ENCODE results near the gene GPR17.

GPR17 gene

DNA sequence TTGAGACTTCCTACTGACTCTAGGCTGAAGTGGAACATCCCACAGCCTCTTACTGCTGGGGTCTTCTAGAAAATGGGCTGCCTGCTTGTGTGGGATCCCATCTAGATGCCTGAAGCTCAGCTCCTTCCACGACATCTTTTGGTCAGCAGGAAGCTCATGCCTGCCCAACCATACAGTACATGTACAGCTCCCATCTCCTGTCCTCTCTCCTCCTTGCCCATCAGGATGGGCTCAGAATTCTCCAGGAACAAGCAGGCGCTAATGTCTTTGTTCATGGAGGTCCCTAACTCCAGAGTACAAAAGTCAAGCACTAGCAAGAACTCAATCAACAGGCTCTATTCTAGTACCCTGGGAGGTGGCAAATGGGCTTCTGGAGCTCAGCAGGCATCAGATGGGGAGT lies 31.7 kb upstream of the GPR17 start:
- DNase-seq (ENCODE audit: low read depth in 2 of 3, low spot score in 1 of 3), result no peak

DNA sequence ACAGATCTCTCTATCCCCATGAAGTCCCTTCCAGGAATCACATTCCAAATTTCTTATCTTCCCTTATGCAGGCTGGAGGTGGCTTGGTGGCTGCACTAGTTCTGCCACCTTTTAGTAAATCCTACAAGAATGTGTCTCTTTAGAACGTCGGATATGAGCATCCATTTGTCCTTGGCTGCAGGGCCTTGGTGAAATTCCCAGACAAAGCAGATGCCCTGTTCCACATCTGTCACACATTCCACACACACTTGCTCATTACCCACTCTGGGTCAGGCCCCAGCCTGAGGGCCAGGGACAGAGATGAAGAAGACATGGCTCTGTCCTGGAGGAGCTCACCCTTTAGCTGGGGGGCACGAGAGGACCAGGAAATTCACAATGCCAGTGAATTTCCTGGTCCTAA lies 31.2 kb upstream of the GPR17 start:
- no peak for DNase-seq (ENCODE audit: low read depth in 2 of 3, low spot score in 1 of 3)

DNA sequence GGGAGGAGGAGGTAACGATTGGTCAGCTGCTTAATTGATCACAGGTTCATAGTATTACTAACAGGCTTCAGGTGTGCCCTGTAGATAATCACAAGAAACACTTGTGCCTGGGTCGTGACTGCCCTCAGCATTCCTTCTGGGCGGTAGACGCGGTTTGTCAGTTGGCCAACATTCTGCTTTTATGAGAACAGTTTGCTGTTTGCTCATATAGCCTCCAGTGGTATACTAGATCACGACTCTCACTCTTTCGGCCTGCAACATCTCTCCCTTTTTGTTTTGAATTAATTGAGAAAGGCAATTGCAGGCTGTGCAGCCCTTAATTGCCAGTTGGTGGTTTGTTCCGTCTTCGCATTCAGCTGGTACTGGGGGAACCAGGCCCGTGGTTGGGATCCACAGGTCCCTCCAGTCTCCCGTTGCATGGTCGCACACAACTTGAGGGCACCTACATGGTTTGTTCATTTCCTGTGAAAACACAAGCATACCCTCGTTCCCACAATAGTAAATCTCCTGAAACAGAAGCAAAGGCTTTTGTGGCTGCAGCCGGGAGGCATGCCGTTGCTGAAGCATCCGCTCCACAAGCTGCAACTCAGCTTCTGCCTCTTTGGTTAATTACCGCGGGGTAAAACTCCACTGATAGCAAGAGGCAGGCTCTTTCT lies 30.3 kb upstream of the GPR17 start:
- no peak for DNase-seq (ENCODE audit: low read depth in 2 of 3, low spot score in 1 of 3)

DNA sequence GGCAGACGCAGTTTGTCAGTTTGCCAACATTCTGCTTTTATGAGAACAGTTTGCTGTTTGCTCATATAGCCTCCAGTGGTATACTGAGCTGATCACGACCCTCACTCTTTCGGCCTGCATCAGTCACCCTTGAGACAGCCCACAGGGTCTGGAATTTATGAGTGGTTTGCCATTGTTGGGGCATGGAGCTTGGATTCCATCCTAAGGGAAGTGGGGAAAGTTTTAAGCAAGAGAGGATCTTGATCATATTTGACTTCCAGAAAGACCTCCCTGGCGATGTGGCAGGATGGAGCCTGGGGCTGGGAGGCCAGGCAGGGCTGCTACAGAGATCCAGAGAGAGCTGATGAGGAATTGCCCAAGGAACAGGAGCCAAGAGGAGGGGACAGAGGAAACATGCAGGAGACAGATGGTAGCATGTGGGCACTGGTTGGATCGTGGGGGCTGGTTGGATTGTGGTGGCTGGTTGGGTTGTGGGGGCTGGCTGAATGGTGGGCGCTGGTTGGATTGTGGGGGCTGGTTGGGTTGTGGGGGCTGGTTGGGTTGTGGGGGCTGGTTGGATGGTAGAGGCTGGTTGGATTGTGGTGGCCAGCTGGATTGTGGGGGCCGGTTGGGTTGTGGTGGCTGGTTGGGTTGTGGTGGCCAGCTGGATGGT lies 27.3 kb upstream of the GPR17 start:
- no peak for DNase-seq (ENCODE audit: low read depth in 2 of 3, low spot score in 1 of 3)

DNA sequence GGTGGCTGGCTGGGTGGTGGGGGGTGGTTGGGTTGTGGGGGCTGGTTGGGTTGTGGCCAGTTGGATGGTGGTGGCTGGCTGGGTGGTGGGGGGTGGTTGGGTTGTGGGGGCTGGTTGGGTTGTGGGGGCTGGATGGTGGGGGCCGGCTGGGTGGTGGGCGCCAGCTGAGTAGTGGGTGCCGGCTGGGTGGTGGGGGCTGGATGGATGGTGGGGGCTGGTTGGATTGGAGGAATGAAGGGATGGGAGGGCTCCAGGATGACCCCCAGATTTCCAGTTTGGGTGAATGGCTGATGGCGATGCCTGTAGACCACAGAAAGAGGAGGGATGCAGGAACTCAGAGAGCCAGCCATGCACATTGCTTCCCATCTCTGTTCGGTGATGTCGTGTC lies 26.8 kb upstream of the GPR17 start:
- DNase-seq (ENCODE audit: low read depth in 2 of 3, low spot score in 1 of 3), result no peak

DNA sequence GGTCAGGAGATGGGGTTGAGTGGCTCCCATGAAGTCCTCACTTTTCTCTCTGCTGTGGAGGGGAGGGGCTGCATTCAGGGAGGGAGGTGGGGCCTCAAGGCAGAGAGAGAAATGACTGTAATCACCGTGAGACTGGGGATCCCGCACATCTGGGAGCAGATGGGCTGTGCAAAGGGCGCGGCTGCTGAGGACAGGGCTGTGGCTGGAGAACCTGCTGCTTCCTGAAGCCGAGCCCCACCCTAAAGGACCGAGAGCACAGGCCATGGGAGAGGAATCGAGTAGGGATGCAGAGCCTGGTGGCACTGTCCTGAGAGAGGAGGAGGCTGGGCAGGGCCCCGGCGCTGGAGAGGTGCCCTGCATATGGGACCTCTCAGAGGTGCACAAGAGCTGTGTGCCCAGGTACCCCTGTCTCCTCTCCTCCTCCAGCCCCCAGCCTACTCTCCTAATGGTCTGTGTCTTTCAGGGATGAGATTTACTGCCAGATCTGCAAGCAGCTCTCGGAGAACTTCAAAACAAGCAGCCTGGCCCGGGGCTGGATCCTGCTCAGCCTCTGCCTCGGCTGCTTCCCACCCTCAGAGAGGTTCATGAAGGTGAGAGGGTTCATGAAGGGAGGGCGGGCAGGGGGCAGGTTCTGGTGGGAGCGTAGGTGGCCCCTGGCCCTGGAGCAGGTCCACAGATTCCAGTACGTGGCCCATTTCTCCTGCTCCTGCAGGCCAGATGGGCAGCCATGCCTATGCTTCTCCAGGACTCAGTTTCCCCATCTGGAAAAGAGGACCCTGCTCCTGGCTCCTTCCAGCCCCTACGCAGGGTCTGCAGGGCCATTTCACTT lies 25.9 kb upstream of the GPR17 start:
- no peak for DNase-seq (ENCODE audit: low read depth in 2 of 3, low spot score in 1 of 3)

DNA sequence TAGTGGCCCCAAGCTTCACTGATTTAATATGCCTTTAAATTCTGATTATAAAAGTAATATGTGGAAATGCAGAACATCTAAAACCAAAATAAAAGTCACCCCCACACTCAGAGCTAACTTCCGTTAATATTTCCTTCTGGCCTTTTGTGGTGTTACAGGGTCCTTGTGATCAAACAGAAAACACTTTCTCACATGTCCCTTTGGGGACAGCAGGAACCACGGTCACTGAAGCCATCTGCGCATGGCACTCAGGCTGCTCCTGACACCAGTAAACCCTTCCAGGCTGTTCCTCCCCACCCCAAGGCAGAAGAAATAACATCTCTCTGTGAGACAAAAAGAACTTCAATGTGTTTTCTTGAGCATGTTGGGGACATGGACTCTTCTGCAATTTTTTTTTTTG lies 25.1 kb upstream of the GPR17 start:
- DNase-seq (ENCODE audit: low read depth in 2 of 3, low spot score in 1 of 3), result no peak

DNA sequence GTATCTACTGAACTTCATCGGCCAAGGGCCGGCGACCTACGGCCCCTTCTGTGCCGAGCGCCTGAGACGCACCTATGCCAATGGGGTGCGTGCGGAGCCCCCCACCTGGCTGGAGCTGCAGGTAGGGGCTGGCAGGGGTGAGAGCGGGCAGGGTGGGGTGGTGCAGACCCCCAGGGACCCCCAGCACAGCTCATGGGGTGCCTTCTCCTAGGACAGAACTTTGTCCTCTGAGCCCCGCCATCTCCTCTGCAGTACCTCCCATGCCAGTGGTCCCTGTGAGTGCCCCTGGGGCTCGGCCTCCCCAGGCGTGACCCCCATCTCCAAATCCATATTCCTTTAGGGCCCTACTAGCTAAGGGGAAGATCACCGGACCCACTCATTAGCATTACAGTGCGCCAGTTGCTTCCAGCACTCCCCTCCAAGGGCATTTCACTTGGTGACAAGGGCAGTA lies 23.9 kb upstream of the GPR17 start:
- no peak for DNase-seq (ENCODE audit: low read depth in 2 of 3, low spot score in 1 of 3)

DNA sequence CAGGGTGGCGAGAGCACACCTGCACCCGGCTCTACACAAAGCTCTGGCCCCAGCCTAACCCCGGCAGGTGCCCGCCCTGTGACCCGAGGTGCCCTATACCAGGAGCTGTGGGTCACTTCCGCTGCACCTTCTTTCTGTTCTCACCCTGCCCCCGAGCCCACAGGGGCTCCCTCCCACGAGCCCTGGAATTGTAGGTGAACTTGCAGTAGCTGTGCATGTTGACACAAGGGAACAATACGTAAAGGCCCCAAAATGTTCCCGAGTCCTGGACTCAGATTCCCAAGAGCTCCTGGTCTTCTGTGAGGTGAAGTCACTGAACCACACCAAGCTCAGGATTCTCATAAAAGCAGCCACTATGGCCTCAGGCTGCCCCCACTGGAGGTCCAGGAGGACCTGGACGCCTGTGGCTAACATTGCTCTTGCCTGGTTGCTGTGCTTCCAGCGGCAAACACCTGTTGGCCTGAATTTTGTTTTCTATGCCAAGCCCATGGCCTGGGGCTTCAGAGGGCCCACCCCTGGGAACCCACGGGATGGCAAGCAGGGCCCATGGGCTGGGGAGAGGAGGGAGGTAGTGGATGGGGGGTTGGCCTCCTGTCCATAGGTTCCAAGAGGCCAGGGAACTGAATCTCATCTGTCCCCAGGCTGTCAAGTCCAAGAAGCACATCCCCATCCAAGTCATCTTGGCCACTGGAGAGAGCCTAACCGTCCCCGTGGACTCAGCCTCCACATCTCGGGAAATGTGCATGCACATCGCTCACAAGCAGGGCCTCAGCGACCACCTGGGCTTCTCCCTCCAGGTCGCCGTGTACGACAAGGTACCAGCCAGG lies 23.2 kb upstream of the GPR17 start:
- no peak for DNase-seq (ENCODE audit: low read depth in 2 of 3, low spot score in 1 of 3)

DNA sequence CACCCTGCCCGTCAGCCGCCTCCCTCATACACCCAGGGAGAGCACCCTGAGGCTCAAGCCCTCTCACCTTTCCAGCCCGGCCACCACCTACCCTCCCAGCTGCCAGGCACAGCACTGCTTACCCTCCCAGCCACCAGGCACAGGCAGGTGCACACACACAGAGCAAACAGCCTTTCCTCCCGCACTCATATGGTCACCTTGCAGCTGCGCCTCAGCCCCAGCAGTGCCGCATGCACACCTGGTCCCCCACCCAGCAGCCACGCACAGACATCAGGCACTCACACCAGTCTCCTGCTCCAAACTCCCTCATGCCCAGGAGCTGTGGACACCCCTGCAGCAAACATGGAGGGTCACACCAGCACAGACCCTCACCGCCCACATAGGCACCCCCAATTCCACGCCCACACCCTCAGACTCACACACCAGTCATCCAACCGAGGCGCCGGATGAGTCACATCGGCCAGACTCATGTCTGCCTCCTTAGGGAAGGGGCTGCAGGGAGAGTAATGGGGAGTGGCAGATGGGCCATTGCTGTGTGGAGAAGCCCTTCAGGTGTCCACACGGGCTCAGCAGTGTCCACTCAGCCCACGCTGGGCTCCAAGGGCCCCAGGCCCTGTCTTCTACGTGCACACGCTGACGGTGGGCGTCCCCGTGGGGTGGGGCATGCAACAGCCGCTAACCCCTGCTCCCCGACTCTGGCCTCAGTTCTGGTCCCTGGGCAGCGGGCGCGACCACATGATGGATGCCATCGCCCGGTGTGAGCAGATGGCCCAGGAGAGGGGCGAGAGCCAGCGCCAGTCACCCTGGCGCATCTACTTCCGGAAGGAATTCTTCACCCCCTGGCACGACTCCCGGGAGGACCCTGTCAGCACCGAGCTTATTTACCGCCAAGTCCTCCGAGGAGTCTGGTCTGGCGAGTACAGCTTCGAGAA lies 22.3 kb upstream of the GPR17 start:
- DNase-seq (ENCODE audit: low read depth in 2 of 3, low spot score in 1 of 3), result no peak

DNA sequence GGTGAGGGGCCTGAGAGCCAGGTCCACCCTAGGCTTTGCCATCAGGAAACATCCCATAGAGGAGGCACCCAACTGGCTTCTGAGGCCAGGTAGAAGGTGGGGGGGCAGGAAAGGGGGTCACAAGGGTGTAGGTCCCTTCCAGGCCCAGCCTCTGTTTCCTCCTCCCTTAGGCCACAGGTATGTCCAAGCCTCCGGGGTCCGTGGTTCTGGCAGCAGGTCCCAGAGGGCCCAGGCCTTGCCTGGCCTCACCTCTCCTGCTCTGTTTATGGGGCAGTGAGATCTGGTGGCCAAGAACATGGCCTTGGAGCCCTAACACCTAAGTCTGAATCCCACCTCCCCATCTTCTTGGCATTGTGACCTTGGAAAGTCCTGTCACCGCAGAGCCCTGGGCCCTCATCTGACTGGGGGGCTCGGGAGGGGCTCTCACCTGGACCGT lies 21.6 kb upstream of the GPR17 start:
- no peak for DNase-seq (ENCODE audit: low read depth in 2 of 3, low spot score in 1 of 3)

DNA sequence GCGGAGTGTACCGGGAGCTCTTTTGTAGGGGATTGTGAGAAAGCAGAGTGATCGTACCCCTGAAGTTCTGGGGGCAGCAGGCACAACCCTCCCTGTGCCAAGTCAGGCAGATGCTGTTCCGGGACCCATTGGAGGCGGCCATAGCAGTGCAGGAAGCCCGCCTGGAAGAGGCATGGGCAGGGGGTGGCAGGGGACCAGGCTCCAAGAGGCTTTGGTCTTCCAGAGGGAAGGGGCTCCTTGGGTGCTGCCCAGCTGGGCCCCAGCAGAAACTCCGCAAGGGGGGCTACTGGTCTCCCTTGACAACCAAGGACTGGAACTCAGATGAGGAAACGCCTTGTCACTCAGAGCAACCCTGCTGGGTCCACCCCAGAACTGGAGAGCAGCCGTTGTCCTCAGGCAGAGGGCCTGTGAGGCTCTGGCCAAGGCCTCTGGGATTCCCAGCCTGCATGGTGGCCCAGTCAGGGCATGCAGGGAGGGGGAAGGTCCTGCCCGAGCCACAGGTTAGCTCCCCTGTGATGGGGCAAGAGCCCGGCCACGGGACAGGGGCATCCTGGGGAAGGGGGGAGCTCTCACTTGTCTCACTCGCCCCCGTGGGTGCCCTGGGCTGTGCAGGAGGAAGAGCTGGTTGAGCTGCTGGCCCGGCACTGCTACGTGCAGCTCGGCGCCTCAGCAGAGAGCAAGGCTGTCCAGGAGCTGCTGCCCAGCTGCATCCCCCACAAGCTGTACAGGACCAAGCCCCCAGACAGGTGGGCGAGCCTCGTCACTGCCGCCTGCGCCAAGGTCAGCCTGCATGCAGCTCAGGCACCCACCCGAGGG lies 21.0 kb upstream of the GPR17 start:
- DNase-seq (ENCODE audit: low read depth in 2 of 3, low spot score in 1 of 3), result no peak

DNA sequence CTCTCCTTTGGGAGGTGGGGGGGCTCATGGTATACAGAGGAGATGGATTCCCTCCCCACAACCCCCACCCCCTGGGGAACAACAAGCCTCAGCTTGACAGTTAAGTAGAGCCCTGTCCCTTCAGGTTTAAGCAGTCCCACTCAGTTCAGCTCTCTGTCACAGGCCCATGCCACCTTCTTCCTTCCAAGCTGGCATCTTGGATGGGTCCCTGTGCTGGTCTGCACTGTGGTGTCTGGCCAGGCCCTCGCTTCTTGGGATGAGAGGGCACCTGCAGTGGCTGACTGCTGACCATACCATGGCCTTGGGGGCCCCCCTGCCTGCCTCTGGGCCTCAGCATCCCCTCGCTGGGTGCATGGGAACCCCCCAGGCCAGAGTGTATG lies 20.4 kb upstream of the GPR17 start:
- DNase-seq (ENCODE audit: low read depth in 2 of 3, low spot score in 1 of 3), result no peak

DNA sequence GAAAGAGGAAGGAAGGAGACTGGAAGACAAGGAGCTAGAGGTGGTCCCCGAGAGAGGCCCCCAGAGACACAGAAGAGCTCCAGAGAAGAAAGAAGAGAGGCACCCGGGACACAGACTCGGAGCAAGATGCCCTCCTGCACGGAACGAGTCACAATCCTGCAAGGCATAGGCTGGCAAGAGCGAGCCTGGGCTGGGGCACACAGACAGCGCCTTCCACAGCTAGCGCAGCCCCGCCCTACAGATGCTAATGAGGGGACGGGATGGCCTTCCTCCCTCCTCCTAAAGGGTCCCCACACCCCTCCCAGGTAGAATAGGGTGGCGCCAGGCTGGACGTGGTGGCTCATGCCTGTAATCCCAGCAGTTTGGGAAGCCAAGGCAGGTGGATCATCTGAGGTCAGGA lies 19.8 kb upstream of the GPR17 start:
- no peak for DNase-seq (ENCODE audit: low read depth in 2 of 3, low spot score in 1 of 3)

DNA sequence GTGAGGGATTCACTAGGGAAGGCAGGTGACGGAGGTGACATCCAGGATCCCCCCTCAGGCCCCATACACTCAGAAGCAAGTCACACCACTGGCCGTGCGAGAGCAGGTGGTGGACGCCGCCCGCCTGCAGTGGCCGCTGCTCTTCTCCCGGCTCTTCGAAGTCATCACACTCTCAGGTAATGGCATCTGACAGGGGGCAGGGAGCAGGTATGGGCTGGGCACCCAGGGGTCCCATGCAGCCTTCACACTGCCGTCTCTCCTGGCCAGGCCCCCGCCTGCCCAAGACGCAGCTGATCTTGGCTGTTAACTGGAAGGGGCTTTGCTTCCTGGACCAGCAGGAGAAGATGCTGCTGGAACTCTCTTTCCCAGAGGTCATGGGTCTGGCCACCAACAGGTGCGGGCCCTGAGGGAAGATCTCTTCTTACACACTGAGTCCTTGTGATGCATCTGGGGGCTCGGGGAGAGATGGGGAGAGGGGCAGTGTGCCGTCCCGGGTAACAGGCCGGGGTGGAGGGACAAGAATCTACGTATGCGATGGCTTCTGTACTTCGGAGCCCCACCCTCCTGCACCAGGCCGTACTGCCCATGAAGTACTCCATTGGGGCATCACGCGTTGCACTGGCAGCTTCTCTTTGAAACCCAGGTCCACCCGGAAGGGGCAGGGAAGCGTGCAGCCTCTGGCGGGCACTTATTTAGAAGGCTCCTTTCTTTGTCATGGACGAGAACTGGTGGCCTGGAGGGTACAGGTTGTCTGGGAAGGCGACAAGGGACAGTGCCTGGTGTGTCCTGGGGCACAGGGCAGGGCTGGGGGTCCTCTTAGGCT lies 18.8 kb upstream of the GPR17 start:
- DNase-seq (ENCODE audit: low read depth in 2 of 3, low spot score in 1 of 3), result no peak

DNA sequence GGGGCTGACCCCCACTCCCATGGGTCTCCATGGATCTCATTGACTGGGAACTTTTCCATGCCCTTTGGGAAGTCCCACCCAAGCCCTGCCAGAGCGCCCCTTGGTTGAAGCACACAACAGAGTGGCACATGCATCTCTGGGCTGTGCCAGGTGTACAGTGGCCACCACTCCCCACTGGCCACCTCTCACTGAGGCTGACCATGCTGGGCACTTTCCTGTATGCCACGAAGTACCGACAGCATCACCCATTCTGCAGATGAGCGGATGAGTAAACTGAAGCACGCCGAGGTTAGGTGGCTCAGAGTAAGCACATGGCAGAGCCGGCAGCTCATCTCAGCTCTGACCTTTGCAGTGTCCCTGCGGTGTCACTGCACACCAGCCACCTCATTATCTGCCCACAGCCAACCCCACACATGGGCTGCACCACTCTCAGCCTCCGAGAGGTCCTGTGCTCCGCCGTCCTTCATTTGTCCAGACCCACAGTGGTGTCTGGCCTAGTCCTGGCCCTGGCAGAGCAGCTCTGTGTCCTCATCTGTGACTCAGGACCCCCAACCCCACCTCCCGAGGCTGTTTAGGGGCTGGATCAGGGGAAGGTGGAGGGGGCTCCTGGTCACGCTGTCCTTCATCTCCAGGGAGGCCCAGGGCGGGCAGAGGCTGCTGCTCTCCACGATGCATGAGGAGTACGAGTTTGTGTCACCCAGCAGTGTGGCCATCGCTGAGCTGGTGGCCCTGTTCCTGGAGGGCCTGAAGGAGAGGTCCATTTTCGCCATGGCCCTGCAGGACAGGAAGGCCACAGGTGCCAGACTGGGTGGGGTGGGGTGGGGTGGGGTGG lies 18.0 kb upstream of the GPR17 start:
- DNase-seq (ENCODE audit: low read depth in 2 of 3, low spot score in 1 of 3), result no peak

DNA sequence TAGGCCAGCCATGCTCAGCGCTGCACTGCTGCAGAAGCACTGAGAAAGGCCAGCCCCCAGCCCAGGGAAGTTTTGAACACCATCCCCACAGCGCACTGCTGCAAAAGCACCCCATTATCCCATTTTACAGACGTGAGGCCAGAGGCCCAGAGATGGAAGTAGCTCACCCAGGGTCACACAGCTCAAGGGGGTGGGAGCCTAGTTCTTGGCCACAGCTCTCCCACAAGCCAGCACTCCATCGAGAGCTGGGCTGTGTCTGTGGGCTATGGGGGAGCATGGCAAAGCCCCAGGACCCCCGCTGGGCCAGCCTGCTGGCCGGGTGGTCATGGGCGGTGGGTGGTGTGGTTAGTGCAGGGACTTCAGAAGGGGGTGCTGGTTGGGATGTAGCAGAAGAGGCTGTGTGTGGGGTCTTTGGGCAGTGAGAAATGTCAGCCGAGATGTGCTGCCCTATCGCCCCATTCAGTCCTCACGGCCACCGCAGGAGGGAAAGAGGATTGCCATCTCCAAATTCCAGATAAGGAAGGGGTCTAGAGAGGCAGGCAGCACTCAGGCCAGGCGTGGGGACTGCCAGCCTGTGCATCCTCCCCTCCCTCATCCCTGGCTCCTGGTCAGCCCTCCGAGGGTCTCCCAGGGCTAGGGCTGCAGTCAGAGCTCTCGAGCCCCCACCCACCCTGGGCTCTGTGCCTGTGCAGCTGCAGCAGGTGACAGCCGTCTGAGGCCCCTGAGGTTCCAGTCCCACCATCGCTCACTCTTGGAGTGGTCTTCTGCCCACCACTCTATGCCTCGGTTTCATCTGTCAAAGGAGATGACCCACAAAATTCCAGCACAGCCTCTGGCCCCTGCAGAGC lies 17.0 kb upstream of the GPR17 start:
- DNase-seq (ENCODE audit: low read depth in 2 of 3, low spot score in 1 of 3), result no peak

Measured in stimulated activated CD4-positive, alpha-beta T cell treated with anti-CD3 and anti-CD28 coated beads, Interleukin-12 subunit alpha, Interleukin-12 subunit beta, amount 100 ng/mL, for 48 hours (primary cell).